ENCODE measurements around the gene NPHP4.
"Not testable (repeated sequence)": the region's sequence is repeated elsewhere in the genome, so short reads cannot be mapped to it uniquely, and the experiment has no call there.

The NPHP4 gene

DNA sequence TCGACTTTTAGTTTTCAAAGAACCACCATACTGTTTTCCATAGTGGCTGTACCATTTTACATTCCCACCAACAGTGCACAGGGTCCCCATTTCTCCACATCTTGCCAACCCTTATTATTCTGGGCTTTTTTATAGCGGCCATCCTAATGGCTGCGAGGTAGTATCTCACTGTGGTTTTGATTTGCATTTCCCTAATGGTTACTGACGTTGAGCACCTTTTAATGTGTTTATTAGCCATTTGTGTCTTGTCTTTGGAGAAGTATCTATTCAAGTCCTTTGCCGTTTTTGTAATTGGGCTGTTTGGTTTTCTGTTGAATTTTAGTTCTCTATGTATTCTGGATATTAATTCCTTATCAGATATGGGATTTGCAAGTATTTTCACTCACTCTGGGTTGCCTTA lies 31.1 kb upstream of the NPHP4 start:
- no peak for DNase-seq

GRCh38 chr1:6022193-6022592 lies 30.0 kb upstream of the NPHP4 start:
- no peak for DNase-seq

DNA sequence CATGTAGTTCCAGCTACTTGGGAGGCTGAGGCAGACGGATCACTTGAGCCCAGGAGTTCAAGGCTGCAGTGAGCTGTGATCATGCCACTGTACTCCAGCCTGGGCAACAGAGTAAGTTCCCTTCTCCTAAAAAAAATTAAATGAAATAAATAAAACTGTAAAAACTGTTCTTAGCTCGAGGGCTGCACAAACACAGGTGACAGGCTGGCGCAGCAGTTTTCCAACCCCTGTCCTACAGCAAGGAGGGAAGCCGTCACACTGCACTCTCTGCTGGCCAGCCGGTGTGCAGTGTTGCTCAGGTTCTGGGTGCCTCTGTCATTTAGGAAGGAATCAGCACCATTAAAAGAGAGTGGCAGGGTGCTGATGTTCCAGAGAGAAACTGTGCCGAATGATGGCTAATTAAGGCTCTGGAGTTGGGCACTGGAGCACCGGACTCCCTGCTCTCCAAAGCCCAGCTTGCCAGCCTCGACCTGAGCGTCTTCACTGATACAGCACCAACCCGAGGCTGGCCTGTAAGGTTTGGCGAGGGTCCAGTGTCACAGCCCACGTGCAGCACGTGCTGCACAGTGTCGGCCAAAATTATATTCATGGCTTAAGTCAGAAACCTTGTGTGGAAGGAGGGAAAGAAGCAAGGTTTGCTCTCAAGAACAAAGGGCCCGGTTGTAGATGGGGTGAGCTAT lies 27.1 kb upstream of the NPHP4 start:
- no peak for DNase-seq

GRCh38 chr1:6017654-6018053 lies 25.4 kb upstream of the NPHP4 start:
- not testable (repeated sequence) for DNase-seq

- DNase-seq = no peak
These were observed 24.1 kb upstream of the NPHP4 start for GRCh38 chr1:6016191-6016865.

GRCh38 chr1:6014130-6014999 lies 22.1 kb upstream of the NPHP4 start:
- peak; percentile 29 for DNase-seq

- DNase-seq = no peak
These were observed 21.3 kb upstream of the NPHP4 start for GRCh38 chr1:6013491-6013890.

DNA sequence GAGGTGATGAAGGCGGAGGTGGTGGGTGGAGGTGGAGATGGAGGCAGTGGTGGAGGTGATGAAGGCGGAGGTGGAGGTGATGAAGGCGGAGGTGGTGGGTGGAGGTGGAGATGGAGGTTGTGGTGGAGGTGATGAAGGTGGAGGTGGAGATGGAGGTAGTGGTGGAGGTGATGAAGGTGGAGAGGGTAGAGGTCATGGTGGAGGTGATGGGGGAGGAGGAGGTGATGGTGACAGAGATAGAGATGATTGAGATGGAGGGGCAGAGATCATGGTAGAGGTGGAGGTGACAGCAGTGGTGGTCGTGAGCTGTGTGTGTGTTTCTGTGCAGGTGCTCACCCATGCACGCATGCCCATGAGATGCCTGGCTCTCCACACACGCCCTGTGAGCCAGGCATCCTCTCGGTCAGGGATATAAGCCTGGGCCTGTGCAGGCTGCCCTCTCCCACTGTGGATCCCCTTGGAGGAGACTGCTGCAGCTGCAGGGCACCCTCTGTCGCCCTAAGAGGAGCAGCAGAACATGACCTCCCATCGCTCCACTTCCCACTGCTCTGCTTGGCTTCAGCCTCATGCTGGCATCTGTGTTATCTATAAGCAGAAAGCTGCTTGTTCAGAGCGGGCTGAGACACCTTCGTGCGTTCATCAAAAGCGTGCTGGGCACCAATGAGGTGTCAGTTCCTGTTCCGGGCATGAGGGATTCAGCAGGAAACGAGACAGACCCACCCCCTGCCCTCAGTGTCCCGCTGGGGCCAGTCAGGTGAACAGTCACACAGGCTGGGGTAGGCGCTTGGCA lies 20.5 kb upstream of the NPHP4 start:
- DNase-seq = no peak

DNA sequence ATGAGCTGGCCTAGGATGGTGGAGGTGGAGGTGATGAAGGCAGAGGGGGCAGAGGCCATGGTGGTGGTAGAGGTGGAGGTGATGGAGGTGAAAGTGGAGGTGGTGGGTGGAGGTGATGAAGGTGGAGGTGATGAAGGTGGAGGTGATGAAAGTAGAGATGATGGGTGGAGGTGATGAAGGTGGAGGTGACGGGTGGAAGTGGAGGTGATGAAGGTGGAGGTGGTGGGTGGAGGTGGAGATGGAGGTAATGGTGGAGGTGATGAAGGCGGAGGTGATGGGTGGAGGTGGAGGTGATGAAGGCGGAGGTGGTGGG lies 19.7 kb upstream of the NPHP4 start:
- no peak for DNase-seq

- no peak for DNase-seq
These were observed 19.1 kb upstream of the NPHP4 start for GRCh38 chr1:6011161-6011945.

DNA sequence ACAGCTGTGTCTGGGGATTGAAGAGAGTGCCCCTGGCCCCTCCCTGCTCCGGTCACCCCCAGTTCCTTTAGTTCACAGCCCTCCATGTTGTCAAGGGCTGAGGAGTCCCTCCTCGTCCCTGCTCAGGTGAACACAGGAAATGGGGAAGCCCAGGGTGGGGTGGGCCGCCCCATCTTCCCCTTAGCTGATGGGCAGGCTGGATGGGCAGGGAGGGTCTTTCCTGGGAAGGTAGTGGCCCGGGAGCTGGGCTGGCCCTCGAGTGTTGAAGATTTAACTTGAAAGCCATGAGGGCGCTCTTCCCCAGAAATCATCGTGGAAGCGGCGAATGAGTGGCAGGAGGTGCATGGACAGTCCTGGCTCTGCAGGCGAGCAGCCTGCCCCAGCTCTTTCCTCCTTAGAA lies 18.3 kb upstream of the NPHP4 start:
- DNase-seq = no peak

GRCh38 chr1:6009120-6010040 lies 17.2 kb upstream of the NPHP4 start:
- DNase-seq = no peak

DNA sequence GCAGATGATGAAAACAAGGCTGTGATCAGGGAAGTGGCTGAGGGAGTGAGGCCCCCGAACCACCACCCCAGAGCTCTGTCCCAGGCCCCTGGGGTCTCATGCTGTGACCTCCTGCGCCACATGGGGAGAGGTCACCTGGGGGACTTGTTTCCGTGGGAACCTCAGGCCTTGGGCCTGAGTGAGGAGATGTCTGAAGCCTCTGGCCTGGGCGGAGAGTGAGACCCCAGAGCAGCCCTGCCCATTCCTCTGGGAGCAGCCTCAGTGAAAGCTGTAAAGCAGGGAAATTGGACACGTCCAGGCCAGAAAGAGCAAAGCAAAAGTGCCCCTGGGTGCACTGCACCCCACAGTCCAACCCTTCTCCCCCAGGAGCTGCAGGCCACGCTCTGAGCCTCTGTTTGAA lies 16.5 kb upstream of the NPHP4 start:
- DNase-seq = no peak

DNA sequence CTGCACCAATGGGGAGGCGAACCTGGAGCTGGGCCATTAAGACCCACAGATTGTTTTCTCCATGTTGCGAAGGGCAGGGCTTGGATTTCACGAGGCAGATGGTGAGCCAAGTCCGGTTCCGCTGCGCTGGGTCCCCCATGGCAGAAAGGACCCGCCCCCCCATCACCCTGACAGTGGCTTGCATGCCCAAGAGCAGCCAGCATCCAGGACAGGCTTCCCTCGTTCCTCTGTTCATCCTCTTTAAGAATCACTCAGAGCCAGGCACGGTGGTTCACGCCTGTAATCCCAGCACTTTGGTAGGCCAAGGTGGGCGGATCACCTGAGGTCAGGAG lies 15.8 kb upstream of the NPHP4 start:
- no peak for DNase-seq

GRCh38 chr1:6007318-6008083 lies 15.3 kb upstream of the NPHP4 start:
- no peak for DNase-seq

DNA sequence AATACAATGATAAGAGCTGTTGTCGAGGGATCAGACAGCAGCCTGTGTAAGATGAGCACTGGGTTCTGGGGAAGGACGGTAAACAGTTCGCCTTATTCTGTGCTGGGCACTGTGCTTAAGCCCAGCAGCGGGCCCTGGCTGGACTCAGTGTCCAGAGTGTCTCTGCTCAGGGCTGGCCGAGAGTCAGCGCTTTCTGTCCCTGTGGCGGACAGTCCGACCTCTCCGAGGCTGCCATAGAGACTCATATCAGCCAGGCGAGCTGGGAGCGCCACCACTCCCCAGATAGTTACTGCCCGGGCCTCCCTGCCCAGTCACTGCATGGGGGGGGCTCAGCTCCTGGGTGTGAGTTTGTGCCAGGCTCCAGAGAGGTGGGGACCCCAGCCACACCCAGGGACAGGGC lies 14.7 kb upstream of the NPHP4 start:
- DNase-seq = no peak

- DNase-seq = no peak
These were observed 13.2 kb upstream of the NPHP4 start for GRCh38 chr1:6005276-6005917.

- DNase-seq = no peak
These were observed 12.3 kb upstream of the NPHP4 start for GRCh38 chr1:6004412-6005123.
